ENCODE results near the gene GRPEL1.

DNA sequence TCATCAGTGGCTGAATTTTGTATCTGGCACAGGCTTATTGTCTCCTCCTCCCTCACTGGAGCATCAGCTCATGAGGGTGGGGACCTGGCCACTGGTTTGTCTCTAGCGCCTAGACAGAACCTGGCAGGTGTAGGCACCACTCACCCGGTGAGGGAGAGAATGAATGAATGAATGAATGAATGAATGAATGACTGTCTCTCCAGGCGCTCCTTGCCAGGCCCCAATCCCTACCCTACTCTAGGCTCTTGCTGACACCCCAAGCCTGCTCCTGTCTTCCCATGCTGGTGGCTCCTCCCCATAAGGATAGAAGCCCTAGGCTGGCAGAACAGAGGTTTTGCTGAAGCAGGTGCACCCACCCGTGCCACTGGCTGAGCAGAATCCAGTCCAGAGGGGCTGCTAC is 41.3 kb upstream of the GRPEL1 start:
- no peak for TF ChIP-seq CTCF (IDR thresholded peaks at IDR 0.05)
- no peak for TF ChIP-seq POLR2A (IDR thresholded peaks at IDR 0.05)

Measured in body of pancreas (tissue), 4 donors.